Measurements from ENCODE around the gene FTSJ1. TPM values are rescaled to one million over a fixed set of nuclear protein-coding genes. Genes with fewer than 3 reads are reported as not detected.

The FTSJ1 gene
- total and polyA plus RNA-seq, 2 experiments from 2014 or later = 42.8 to 76.3 TPM

DNA sequence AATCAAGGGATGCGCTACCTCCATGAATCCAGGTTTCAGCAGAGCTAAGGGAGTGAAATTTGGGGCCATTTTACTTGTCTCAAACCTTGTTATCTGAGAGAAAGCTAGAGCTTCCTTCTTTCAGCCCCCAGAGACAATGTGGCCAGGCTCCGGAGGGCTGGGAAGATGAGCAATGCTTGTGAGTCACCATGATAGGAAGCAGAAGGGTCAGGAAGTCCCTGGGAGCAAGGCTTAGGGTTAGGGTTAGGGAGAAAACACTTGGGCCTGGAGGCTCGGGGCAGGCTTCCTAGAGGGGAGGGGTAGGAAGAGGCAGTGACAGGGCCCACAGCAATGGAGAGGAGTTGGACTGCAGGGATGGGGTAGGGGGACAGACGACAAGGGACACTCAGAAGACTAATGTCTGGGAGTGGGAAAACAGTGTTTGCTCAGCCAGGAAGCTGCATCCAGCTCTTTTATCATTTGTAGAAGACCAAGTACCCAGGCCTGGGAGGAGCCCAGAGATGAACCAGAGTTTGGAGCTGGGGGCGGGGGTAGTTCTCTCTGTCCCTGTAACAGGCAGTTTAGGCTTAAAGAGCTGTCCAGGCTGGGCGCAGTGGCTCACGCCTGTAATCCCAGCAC, 16.4 kb downstream of the FTSJ1 start:
- H3K27me3 ChIP-seq (ENCODE audit: insufficient read depth) = no peaks in the 10 kb centered on the region
- Mint-ChIP-seq H3K27me3 (ENCODE audit: insufficient read depth, low read depth, poor library complexity) (no peaks in the 10 kb centered on the region), H3K4me1 (no peaks in the 10 kb centered on the region), H3K36me3 (ENCODE audit: low read depth) (0 out of 3 replicates have a peak, but pooled peaks cover under 1% of the 10 kb centered on the region), H3K4me3 (no peak overlapping the region), H3K9me3 (no peaks in the 10 kb centered on the region), H3K27ac (no peak overlapping the region)
- TF ChIP-seq CTCF (conservative IDR thresholded peaks at IDR 0.05; ENCODE audit: low read depth in 2 of 2) = no peak
- no peak for TF ChIP-seq JUNB (IDR thresholded peaks at IDR 0.05; ENCODE audit: unreplicated experiment)
- no peaks in the 10 kb centered on the region for H3K9me2 ChIP-seq (ENCODE audit: insufficient read depth)
- ATAC-seq (no peak), DNase-seq (ENCODE audit: low spot score) (no peak)
- H3K4me3 ChIP-seq = no peak overlapping the region
- H3K27ac ChIP-seq (ENCODE audit: low read depth) = no peak overlapping the region
- no peak overlapping the region for H3K4me2 ChIP-seq
- no peaks in the 10 kb centered on the region for H3K36me3 ChIP-seq (ENCODE audit: insufficient read depth)
- no peaks in the 10 kb centered on the region for H3K4me1 ChIP-seq (ENCODE audit: insufficient read depth)
- no peaks in the 10 kb centered on the region for H3F3A ChIP-seq (replicated peaks; ENCODE audit: low read depth)
- no peak overlapping the region for H2AFZ ChIP-seq
- no peaks in the 10 kb centered on the region for H3K79me2 ChIP-seq (replicated peaks; ENCODE audit: insufficient read depth)
- no peaks in the 10 kb centered on the region for H4K20me1 ChIP-seq (replicated peaks; ENCODE audit: insufficient read depth)

GRCh38 chrX:48493890-48494364, 17.9 kb downstream of the FTSJ1 start:
- Histone ChIP-seq H3K79me2 (replicated peaks; ENCODE audit: insufficient read depth) (no peaks in the 10 kb centered on the region), H3K27ac (ENCODE audit: low read depth) (no peak overlapping the region), H3K4me1 (ENCODE audit: insufficient read depth) (no peaks in the 10 kb centered on the region), H3K9me2 (ENCODE audit: insufficient read depth) (no peaks in the 10 kb centered on the region), H3K4me3 (no peak overlapping the region), H4K20me1 (replicated peaks; ENCODE audit: insufficient read depth) (no peaks in the 10 kb centered on the region), H2AFZ (no peak overlapping the region), H3F3A (replicated peaks; ENCODE audit: low read depth) (no peaks in the 10 kb centered on the region), H3K4me2 (no peak overlapping the region), H3K36me3 (ENCODE audit: insufficient read depth) (no peaks in the 10 kb centered on the region), H3K27me3 (ENCODE audit: insufficient read depth) (no peaks in the 10 kb centered on the region)
- Mint-ChIP-seq H3K27ac (no peak overlapping the region), H3K4me1 (no peaks in the 10 kb centered on the region), H3K4me3 (no peak overlapping the region), H3K27me3 (ENCODE audit: insufficient read depth, low read depth, poor library complexity) (peaks cover 2% of the 10 kb centered on the region), H3K9me3 (no peaks in the 10 kb centered on the region), H3K36me3 (ENCODE audit: low read depth) (no peaks in the 10 kb centered on the region)
- TF ChIP-seq, protein P1, sequence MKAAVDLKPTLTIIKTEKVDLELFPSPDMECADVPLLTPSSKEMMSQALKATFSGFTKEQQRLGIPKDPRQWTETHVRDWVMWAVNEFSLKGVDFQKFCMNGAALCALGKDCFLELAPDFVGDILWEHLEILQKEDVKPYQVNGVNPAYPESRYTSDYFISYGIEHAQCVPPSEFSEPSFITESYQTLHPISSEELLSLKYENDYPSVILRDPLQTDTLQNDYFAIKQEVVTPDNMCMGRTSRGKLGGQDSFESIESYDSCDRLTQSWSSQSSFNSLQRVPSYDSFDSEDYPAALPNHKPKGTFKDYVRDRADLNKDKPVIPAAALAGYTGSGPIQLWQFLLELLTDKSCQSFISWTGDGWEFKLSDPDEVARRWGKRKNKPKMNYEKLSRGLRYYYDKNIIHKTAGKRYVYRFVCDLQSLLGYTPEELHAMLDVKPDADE (IDR thresholded peaks at IDR 0.05) = no peak
- peak; percentile 55 to 75 for TF ChIP-seq CTCF (conservative IDR thresholded peaks at IDR 0.05; ENCODE audit: low read depth in 2 of 2)
- peak; percentile 93 for ATAC-seq
- DNase-seq (ENCODE audit: low spot score) = peak; percentile 77
